PFSK-1 (cell line): ENCODE measurements around the gene HCN1.

ENCODE experiments used
- FOXP2 ChIP-seq: optimal IDR thresholded peaks from 2 replicates; pipeline ENCODE3; 2011; ENCODE audit warnings: borderline replicate concordance, control low read depth, inconsistent platforms; ENCODE audit not compliant: insufficient read depth; ENCODE audit errors: extremely low read length, extremely low read depth
- POLR2AphosphoS5 ChIP-seq: IDR thresholded peaks from 2 replicates; pipeline ENCODE4 v1.6.1; 2012; ENCODE audit warnings: low read depth, mild to moderate bottlenecking, control low read depth, low read length, moderate library complexity
- REST ChIP-seq, 2 experiments: IDR thresholded peaks; 2 replicates each; pipeline versions ENCODE4 v1.6.1 to v1.8.0; 2011 to 2012; ENCODE audit warnings: low read depth in 2 of 2, low read length in 2 of 2, control low read depth in 1 of 2, inconsistent platforms in 1 of 2, mild to moderate bottlenecking in 1 of 2, moderate library complexity in 1 of 2; ENCODE audit not compliant: insufficient read depth in 1 of 2
- SIN3A ChIP-seq: IDR thresholded peaks from 2 replicates; pipeline ENCODE4 v1.6.1; 2012; ENCODE audit warnings: mild to moderate bottlenecking, low read length, moderate library complexity, borderline replicate concordance; ENCODE audit not compliant: insufficient read depth
- TAF1 ChIP-seq: IDR thresholded peaks from 2 replicates; pipeline ENCODE4 v1.6.1; 2012; ENCODE audit warnings: low read length, control low read depth, borderline replicate concordance; ENCODE audit not compliant: insufficient read depth

The HCN1 gene

GRCh38 chr5:45262061-45262590 lies 434.1 kb downstream of the HCN1 start:
- TF ChIP-seq SIN3A (no peak), REST (IDR thresholded peaks at IDR 0.05; ENCODE audit: insufficient read depth in 1 of 2, low read depth in 2 of 2, low read length in 2 of 2) (no peak), POLR2AphosphoS5 (no peak), FOXP2 (no peak), TAF1 (no peak)

DNA sequence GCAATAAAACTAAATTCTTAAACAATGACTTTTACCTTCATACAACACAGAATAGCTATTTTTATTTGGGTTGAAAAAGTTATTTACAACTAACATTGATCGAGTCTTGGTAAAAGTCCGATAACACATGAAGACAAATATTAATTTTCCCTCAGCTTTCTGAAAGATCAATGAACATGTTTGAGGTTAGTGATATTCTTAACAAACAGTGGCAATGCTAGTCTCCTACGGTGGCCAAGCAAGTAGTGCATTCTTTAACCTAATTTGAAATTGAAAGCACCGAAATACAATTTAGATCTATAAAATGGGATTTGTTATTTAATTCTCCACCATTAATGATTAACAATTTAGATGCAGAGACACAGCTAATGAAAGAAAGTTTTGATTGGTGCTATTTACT lies 435.1 kb downstream of the HCN1 start:
- TF ChIP-seq POLR2AphosphoS5 = no peak
- no peak for TF ChIP-seq SIN3A
- no peak for TF ChIP-seq TAF1
- TF ChIP-seq FOXP2 = no peak
- TF ChIP-seq REST (IDR thresholded peaks at IDR 0.05; ENCODE audit: insufficient read depth in 1 of 2, low read depth in 2 of 2, low read length in 2 of 2) = no peak

GRCh38 chr5:45260292-45260691 lies 435.9 kb downstream of the HCN1 start:
- TF ChIP-seq FOXP2 (no peak), POLR2AphosphoS5 (no peak), SIN3A (no peak), TAF1 (no peak), REST (IDR thresholded peaks at IDR 0.05; ENCODE audit: insufficient read depth in 1 of 2, low read depth in 2 of 2, low read length in 2 of 2) (no peak)

GRCh38 chr5:45252978-45253377 lies 443.2 kb downstream of the HCN1 start:
- TF ChIP-seq TAF1 = no peak
- no peak for TF ChIP-seq FOXP2
- TF ChIP-seq POLR2AphosphoS5 = no peak
- no peak for TF ChIP-seq SIN3A
- TF ChIP-seq REST (IDR thresholded peaks at IDR 0.05; ENCODE audit: insufficient read depth in 1 of 2, low read depth in 2 of 2, low read length in 2 of 2) = no peak

DNA sequence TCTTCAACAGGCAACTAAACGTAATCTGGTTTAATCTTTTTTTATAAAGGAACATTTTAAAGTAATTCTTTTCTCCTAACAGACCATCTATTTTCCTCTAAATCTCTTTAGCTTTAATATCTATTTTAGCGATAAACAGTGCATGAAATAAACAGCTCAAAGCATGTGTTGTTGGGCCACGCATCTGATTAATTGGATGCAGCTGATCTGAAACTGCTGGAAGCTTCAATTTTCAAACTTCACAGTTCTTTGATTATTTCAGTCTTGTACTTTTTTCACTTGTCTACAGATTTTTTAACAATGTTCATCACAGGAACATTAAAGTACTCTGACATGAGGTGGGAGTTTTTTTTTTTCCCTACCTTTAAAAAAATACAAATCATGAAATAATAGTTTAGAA lies 443.6 kb downstream of the HCN1 start:
- TF ChIP-seq POLR2AphosphoS5 = no peak
- no peak for TF ChIP-seq FOXP2
- no peak for TF ChIP-seq SIN3A
- no peak for TF ChIP-seq REST (IDR thresholded peaks at IDR 0.05; ENCODE audit: insufficient read depth in 1 of 2, low read depth in 2 of 2, low read length in 2 of 2)
- TF ChIP-seq TAF1 = no peak
